GM18868 (cell line): ENCODE results near the gene GCC2.
"Not testable (repeated sequence)": the region's sequence is repeated elsewhere in the genome, so short reads cannot be mapped to it uniquely, and the experiment has no call there.

Experiments
- ATAC-seq: cut with Tn5 transposase; IDR thresholded peaks from one replicate; pipeline ENCODE4 v1.9.1; 2021; ENCODE audit warnings: mild to moderate bottlenecking, moderate library complexity; ENCODE audit not compliant: unreplicated experiment

GCC2 gene

DNA sequence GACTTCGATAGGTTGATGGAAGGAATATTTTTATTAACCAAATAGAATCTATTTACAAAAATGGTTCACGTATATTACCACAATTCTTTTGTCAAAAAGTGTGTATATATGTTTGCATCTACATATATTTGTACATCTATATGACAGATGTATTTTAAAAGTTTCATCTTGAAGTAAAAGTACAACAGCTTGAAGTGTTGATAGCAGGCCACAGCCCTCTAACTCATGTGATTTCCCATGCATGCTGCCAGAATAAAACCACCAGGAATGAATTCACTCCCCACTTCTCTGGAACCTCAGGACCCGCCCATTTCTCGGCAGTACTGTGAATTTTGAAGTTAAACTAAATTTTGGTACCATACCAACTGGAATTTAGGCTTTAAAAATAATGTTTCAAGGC, 58.6 kb downstream of the GCC2 start:
- ATAC-seq, result not testable (repeated sequence)

GRCh38 chr2:108512431-108512830, 63.4 kb downstream of the GCC2 start:
- ATAC-seq, result not testable (repeated sequence)

DNA sequence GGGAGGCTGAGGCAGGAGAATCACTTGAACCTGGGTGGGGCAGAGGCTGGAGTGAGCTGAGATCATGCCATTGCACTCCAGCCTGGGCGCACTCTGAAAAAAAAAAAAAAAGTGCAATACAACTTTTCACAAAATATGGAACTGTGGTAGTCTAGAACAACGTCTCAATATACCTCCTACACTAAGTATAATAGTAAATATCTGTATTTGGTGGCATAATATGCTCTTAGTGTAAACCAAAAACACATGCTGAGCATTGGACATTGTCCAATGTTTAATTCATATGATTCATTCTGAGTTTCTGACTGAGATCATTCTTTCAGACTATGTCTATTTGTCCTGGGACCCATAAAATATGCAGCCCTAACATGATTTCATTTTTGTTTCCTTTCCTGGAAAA, 65.5 kb downstream of the GCC2 start:
- ATAC-seq, result not testable (repeated sequence)

DNA sequence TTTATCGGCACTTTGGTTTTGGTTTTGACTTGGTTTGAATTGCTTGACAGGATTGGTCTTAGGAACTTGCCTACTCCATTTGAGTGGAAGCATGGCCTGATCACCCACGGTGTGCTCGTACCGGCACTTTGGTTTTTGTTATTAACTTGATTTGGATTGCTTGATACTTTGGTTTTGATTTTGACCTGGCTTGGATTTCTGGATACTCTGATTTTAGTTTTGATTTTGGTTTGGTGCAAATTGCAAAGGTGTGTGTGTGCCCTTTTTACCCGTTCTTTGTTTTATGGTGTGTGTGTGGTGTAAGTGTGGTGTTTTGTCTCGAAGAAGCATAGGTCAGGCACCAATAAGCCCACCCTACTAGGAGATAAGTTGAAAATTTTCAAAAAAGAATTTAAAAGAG, 75.7 kb downstream of the GCC2 start:
- ATAC-seq, result not testable (repeated sequence)

- ATAC-seq, result not testable (repeated sequence)
Observed at GRCh38 chr2:108525258-108525657, 76.3 kb downstream of the GCC2 start.

- ATAC-seq, result no peak
Observed at GRCh38 chr2:108531674-108532055, 82.7 kb downstream of the GCC2 start.

GRCh38 chr2:108533832-108534583, 85.0 kb downstream of the GCC2 start, which contains the start of gene LIMS1:
Gene LIMS1, plus strand, starts transcription at chr2:108534470. Its CDS starts 93 bp downstream, at chr2:108534563.
- ATAC-seq, result peak; percentile 86

- peak; percentile 28 for ATAC-seq
Observed at GRCh38 chr2:108534584-108535356, 85.8 kb downstream of the GCC2 start.

DNA sequence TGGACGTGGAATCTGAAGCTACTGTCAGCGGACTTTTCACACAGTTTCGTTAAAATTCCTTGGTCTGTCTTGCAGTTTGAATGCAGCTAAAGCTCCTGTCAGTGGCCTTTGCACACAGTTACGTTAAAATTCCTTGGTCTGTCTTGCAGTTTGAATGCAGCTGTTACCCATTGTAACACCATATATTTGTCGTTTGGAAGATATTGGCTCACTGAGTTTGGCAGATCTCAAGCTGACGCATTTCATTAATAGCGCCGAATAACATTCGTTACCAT, 86.3 kb downstream of the GCC2 start:
- no peak for ATAC-seq

DNA sequence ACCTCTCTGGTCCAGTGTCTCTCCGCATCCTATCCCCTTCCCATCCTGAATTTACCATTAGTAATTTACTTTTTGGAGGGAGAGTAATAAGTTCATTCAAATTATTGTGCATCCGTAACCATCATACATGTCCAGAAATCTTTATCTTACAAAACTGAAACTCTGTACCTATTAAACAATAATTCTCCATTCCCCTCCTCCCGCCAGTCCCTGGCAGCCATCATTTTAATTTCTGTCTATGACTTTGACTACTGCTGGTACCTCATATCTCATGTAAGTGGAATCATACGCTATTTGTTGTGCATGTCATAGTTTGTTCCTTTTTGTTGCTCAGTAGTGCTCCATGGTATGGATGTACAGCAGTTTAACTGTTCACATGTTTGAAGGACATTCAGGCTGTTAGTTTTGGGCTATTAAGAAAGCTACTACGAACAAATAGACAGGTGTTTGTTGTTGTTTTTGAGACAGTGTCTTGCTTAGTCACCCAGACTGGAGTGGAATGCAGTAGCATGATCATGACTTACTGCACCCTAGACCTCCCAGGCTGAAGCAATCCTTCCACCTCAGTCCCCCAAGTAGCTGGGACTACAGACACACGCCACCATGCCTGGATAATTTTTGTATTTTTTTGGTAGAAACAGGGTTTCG, 87.3 kb downstream of the GCC2 start:
- ATAC-seq, result no peak

GRCh38 chr2:108536911-108537310, 87.9 kb downstream of the GCC2 start:
- no peak for ATAC-seq

GRCh38 chr2:108538000-108538625, 89.1 kb downstream of the GCC2 start:
- no peak for ATAC-seq

DNA sequence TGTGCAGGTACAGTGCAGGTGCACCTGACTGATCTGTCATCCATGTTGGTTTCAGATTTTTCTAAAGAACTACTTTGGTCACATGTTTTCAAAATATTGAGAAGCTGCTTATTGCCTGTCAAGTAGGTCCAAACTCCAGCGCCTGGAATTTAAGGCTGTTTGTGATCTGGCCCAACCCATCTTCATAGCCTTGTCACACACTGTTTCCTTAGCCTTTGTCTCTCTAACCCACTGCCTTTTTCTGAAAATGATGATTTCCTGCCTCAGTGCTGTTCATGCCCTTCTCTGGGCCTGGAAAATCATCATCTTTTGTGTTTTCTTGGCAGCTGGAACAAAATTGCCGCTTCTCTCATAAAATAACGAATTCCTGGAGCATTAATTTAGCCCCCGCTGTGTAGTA, 92.4 kb downstream of the GCC2 start:
- ATAC-seq, result no peak

- no peak for ATAC-seq
Observed at GRCh38 chr2:108542071-108542470, 93.1 kb downstream of the GCC2 start.

GRCh38 chr2:108547606-108548005, 98.6 kb downstream of the GCC2 start:
- no peak for ATAC-seq

DNA sequence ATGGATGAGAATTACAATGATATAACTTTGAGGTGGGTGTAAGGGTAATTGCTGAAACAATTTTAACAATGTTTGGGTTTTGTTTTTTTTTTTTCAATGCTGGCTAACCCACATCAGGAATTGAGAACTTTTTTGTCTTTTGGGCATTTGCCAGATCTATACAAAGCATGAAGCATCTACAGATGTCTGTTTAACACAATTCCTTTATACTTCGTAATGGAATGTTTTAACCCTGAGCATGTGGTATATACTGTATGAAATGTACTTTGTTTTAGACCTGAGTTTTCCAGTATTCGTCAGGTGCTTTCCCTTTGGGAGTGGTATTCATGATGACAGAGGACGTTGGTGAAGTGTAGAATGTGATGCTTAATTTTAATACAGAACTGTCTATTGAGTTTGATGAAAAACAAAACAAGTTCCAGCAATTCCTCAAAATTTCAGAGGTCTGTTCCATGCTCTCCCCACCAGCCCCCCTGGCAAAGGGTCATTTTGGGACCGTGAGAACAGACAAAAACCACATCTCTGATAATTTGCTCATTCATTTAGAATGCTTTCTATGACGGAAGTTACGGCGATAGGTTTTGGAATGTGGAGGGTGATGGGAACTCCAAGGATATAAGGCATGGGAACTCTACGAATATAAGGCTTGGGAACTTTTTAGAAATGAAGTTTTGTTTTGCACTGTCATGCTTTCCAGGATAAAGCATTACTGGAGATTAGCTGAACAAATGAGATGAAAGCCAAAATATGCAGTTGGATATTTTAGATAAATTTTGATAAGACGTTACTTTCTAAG, 99.4 kb downstream of the GCC2 start:
- no peak for ATAC-seq

- ATAC-seq, result no peak
Observed at GRCh38 chr2:108552566-108552965, 103.6 kb downstream of the GCC2 start.

DNA sequence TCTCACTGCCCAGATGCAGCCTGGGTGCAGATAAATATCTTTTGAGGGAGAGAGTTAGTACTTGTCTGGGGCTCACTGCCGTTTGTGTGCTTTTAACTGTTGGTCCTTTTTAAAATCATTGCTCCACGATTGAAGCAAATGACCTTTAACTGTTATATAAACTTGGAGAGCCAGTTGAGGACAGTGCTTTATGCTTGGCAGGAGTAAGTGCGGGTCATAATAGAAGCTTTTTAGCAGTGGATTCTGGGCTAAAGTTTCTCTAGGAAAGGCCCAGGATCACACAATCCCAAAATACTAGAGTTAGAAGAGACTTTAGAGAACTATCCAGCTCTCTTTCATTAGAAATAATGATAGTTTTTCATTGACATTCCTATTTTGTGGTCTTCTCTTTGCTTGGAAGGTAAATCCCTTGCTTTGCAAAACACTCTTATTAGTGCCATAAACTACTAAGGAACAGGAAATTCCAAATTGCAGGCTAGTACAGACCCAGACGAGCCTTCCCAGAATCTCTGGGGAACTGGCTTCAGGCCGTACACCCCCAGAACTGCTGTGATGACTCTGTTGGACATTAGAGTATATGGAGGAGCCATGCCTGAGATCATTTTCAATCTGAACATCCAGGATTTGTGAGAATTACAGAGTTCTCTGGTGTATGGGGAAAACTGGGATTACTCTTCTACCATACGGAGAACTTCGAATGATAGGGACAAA, 104.4 kb downstream of the GCC2 start:
- ATAC-seq, result no peak

- ATAC-seq, result no peak
Observed at GRCh38 chr2:108554528-108554927, 105.5 kb downstream of the GCC2 start.

DNA sequence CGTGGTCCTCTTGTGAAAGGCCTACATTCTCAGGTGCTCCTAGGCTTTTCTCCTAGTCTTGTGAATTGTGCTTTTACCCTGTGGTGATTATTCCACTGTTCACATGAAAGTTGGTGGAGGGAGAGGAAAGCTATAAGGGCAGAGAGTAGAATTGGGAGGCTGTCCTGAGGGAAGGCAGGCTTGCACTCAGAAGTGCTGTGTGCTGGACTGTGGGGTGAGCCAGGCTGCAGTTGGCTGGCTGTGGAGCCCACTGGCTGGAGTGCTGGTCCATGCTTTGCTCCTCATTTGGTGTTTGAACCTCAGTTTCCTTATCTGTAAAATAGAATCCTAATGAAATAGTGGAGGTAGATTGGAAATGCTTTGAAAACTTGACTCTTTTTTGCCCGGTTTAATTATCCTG, 106.6 kb downstream of the GCC2 start:
- no peak for ATAC-seq
